C4-2B (cell line): Measurements from ENCODE around the gene BAAT.
"Not testable (repeated sequence)": the region's sequence is repeated elsewhere in the genome, so short reads cannot be mapped to it uniquely, and the experiment has no call there.

Source experiments
- CTCF ChIP-seq: fragments of 450-650 bp; conservative IDR thresholded peaks from 2 replicates; pipeline ENCODE4 v1.5.1; 2017; ENCODE audit warnings: mild to moderate bottlenecking
- ZFX ChIP-seq: fragments of 450-650 bp; IDR thresholded peaks from 2 replicates; pipeline ENCODE4 v1.6.1; 2017

- TF ChIP-seq CTCF, ZFX: not testable (repeated sequence)
Observed at GRCh38 chr9:101327422-101327909, 57.3 kb downstream of the BAAT start.
